Type B pancreatic cell (in vitro differentiated cells): ENCODE results near the gene LYSMD1. TPM values are rescaled to one million over a fixed set of nuclear protein-coding genes. Genes with fewer than 3 reads are reported as not detected.

Experiments used
- DNase-seq: peaks from one replicate; pipeline ENCODE4 v3.0.0; 2021; ENCODE audit warnings: mixed read lengths; ENCODE audit not compliant: unreplicated experiment; ENCODE audit errors: extremely low spot score
- H3K27ac Mint-ChIP-seq: 2 replicates; pipeline ENCODE4 v1.8.0; 2021; ENCODE audit warnings: mild to moderate bottlenecking, mixed read lengths
- H3K27me3 Mint-ChIP-seq: 2 replicates; pipeline ENCODE4 v1.8.0; 2021; ENCODE audit warnings: mixed read lengths
- H3K36me3 Mint-ChIP-seq: 2 replicates; pipeline ENCODE4 v1.8.0; 2021; ENCODE audit warnings: mixed read lengths
- H3K4me1 Mint-ChIP-seq: one replicate; pipeline ENCODE4 v1.8.0; 2021; ENCODE audit warnings: mixed read lengths; ENCODE audit not compliant: unreplicated experiment
- H3K4me3 Mint-ChIP-seq: 2 replicates; pipeline ENCODE4 v1.8.0; 2021; ENCODE audit warnings: mild to moderate bottlenecking, mixed read lengths
- H3K9me3 Mint-ChIP-seq: 2 replicates; pipeline ENCODE4 v1.8.0; 2021; ENCODE audit warnings: mixed read lengths
- total RNA-seq: library from RNA; stranded (reverse); gene quantifications from 2 replicates; pipeline ENCODE4 v1.2.1, GENCODE V29; 2021; ENCODE audit warnings: low replicate concordance
- TF ChIP-seq, protein P1 (sequence below): fragments of 200-600 bp; sonication (generic); conservative IDR thresholded peaks from 2 replicates; pipeline ENCODE4 v1.5.0; 2021; ENCODE audit warnings: antibody characterized with exemption, mild to moderate bottlenecking

Gene LYSMD1
- total RNA-seq, 1 donor from 2014 or later: 12.3 TPM

DNA sequence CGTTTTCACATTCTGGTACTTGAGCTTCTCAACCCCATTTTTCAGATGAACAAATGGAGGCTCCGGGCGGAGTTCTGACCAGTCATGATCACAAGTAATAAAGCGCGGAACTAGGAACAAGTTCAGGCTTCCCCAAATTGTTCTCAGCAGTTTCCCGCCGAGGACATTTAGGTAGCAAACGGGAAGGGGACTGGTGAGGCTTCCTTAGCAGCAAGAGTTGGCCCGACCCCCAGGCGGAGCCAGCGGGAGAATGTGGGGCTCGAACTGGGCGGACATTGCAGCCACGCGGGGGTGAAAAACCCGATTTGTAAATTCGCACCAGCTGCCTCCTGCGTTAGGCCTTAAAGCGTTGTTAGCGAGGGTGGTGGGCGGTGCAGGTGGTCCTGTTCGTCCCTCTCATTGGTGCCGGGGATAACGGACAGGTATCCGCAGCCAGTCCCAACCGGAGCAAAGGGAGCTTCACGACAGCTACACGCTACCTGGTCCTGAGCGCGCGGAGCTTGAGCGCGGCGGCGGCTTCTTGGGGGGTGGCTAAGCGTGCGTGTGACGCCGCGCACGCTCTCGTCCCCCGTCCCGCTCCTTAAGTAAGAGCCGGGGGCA, 34.6 kb downstream of the LYSMD1 start:
- TF ChIP-seq, protein P1, sequence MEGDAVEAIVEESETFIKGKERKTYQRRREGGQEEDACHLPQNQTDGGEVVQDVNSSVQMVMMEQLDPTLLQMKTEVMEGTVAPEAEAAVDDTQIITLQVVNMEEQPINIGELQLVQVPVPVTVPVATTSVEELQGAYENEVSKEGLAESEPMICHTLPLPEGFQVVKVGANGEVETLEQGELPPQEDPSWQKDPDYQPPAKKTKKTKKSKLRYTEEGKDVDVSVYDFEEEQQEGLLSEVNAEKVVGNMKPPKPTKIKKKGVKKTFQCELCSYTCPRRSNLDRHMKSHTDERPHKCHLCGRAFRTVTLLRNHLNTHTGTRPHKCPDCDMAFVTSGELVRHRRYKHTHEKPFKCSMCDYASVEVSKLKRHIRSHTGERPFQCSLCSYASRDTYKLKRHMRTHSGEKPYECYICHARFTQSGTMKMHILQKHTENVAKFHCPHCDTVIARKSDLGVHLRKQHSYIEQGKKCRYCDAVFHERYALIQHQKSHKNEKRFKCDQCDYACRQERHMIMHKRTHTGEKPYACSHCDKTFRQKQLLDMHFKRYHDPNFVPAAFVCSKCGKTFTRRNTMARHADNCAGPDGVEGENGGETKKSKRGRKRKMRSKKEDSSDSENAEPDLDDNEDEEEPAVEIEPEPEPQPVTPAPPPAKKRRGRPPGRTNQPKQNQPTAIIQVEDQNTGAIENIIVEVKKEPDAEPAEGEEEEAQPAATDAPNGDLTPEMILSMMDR: no peak
- no peaks in the 10 kb centered on the region for H3K4me1 Mint-ChIP-seq
- H3K27me3 Mint-ChIP-seq: peaks cover 26% of the 10 kb centered on the region
- peak overlapping the region; percentile 88 for H3K4me3 Mint-ChIP-seq
- DNase-seq: peak; percentile 86
- peaks cover 6% of the 10 kb centered on the region for H3K36me3 Mint-ChIP-seq
- no peaks in the 10 kb centered on the region for H3K9me3 Mint-ChIP-seq
- H3K27ac Mint-ChIP-seq: peak overlapping the region; percentile 56

DNA sequence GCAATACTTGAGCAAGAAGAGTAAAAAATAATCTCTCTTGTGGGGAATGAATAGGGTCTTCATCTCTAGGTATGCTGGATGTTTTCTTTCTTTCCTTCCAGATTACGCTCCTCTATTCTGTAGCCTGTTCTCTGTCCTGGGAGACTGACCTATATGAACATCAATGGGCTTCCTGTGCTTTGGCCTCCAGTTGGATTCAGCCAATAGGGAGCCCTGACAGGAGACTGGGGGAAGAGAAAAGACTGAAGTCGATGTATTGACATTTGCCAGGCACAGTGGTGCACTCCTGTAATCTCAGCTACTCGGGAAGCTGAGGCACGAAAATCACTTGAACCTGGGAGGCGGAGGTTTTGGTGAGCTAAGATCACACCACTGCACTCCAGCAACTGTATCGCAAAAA, 36.9 kb downstream of the LYSMD1 start:
- Mint-ChIP-seq H3K4me3 (no peak overlapping the region), H3K9me3 (no peaks in the 10 kb centered on the region), H3K4me1 (no peaks in the 10 kb centered on the region), H3K27me3 (peaks cover 15% of the 10 kb centered on the region), H3K36me3 (no peaks in the 10 kb centered on the region), H3K27ac (no peak overlapping the region)
- DNase-seq: no peak
- TF ChIP-seq, protein P1: no peak

DNA sequence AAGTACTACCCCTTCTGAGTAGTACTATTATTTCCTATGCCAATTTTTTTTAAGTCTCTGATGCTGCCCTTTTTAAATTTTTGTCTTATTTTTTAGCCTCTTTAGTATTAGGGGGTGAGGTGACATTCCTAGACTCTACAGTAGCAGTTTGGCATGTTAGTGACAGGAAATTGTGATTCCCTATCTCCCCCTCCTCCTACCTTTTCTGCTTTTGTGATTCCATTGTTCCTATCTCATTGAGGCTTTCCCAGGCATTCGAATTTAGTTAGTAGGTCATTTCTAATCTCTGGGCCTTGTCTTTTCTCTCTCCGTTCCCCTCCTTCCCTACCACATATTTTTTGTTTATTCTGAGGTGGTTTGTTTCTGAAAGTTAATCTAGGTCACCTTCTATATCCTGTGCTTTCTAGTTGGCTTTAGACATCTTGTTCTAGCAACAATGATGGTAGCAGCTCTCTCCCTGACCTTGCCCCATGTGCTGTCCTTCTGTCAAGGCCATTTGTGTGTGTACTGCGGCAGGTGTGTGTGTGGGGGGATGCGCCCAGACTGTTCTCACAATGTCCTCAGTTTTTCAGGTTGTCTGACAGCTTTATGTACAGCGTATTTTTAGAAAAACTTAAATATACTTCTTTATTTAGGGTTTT, 40.8 kb downstream of the LYSMD1 start:
- H3K4me1 Mint-ChIP-seq: no peaks in the 10 kb centered on the region

DNA sequence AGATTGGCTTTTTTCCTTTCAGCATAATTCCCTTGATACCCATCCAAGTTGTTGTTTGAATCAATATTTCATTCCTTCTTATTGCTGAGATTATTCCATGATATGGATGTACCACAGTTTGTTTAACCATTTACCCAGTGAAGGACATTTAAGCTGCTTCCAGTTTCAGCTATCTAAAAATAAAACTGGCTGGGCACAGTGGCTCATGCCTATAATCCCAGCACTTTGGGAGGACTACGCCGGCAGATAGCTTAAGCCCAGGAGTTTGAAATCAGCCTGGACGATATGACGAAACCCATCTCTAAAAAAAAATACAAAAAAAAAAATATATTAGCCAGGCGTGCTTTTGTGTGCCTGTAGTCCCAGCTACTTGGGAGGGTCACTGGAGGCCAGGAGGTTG, 51.8 kb downstream of the LYSMD1 start:
- no peaks in the 10 kb centered on the region for H3K36me3 Mint-ChIP-seq
- H3K9me3 Mint-ChIP-seq: no peaks in the 10 kb centered on the region
- TF ChIP-seq, protein P1: no peak
- no peak for DNase-seq
- H3K27ac Mint-ChIP-seq: no peak overlapping the region
- H3K27me3 Mint-ChIP-seq: no peaks in the 10 kb centered on the region
- H3K4me1 Mint-ChIP-seq: no peaks in the 10 kb centered on the region
- no peak overlapping the region for H3K4me3 Mint-ChIP-seq

More for the DNA sequence above, 40.8 kb downstream of the LYSMD1 start:
- H3K27me3 Mint-ChIP-seq: no peaks in the 10 kb centered on the region
- no peak overlapping the region for H3K4me3 Mint-ChIP-seq
- no peak overlapping the region for H3K27ac Mint-ChIP-seq
- no peak for DNase-seq
- TF ChIP-seq, protein P1: no peak
- H3K36me3 Mint-ChIP-seq: no peaks in the 10 kb centered on the region
- H3K9me3 Mint-ChIP-seq: no peaks in the 10 kb centered on the region

Other genes with a start within 250 kb of the LYSMD1 start
- 53.5 and 73.8 TPM in 2 replicates for gene SETDB1, start 239.5 kb downstream of the LYSMD1 start, total RNA-seq
- 129 and 181 TPM in 2 replicates for gene CERS2, start 191.1 kb downstream of the LYSMD1 start, total RNA-seq
- 5.8 and 9.5 TPM in 2 replicates for gene ANXA9, start 183.6 kb downstream of the LYSMD1 start, total RNA-seq
- 28.5 and 38.8 TPM in 2 replicates for gene MINDY1, start 159.0 kb downstream of the LYSMD1 start, total RNA-seq
- 16.3 and 20.4 TPM in 2 replicates for gene PRUNE1, start 157.5 kb downstream of the LYSMD1 start, total RNA-seq
- gene BNIPL, start 129.3 kb downstream of the LYSMD1 start, total RNA-seq: 27.7 and 70.3 TPM in 2 replicates
- 4.7 and 8.6 TPM in 2 replicates for gene C1orf56, start 118.2 kb downstream of the LYSMD1 start, total RNA-seq
- gene CDC42SE1, start 106.3 kb downstream of the LYSMD1 start, total RNA-seq: 109 and 176 TPM in 2 replicates
- gene MLLT11, start 105.5 kb downstream of the LYSMD1 start, total RNA-seq: 9.0 and 17.0 TPM in 2 replicates
- 13.6 and 14.3 TPM in 2 replicates for gene GABPB2, start 95.1 kb downstream of the LYSMD1 start, total RNA-seq
- gene SEMA6C, start 19.3 kb downstream of the LYSMD1 start, total RNA-seq: 10.6 and 37.1 TPM in 2 replicates
- not detected in 2 replicates for gene TNFAIP8L2, start 9.3 kb downstream of the LYSMD1 start, total RNA-seq
- gene SCNM1, start 242 bp upstream of the LYSMD1 start, total RNA-seq: 39.3 and 42.1 TPM in 2 replicates
- 1.9 TPM in 2 replicates for gene TMOD4, start 10.1 kb upstream of the LYSMD1 start, total RNA-seq
- 95.8 and 97.4 TPM in 2 replicates for gene VPS72, start 24.3 kb upstream of the LYSMD1 start, total RNA-seq
- 69.8 and 77.3 TPM in 2 replicates for gene PIP5K1A, start 32.6 kb upstream of the LYSMD1 start, total RNA-seq
- 146 and 170 TPM in 2 replicates for gene PSMD4, start 88.8 kb upstream of the LYSMD1 start, total RNA-seq
- gene ZNF687, start 116.4 kb upstream of the LYSMD1 start, total RNA-seq: 29.6 and 31.7 TPM in 2 replicates
- 59.6 and 60.7 TPM in 2 replicates for gene PI4KB, start 161.5 kb upstream of the LYSMD1 start, total RNA-seq
- gene RFX5, start 181.3 kb upstream of the LYSMD1 start, total RNA-seq: 27.3 and 66.5 TPM in 2 replicates
- 20.5 and 39.2 TPM in 2 replicates for gene SELENBP1, start 206.8 kb upstream of the LYSMD1 start, total RNA-seq
- 241 and 243 TPM in 2 replicates for gene PSMB4, start 233.7 kb upstream of the LYSMD1 start, total RNA-seq